WI38 (cell line): ENCODE measurements around the gene GRB7.

ENCODE experiments used
- H3K4me3 ChIP-seq: 2 replicates; pipeline ENCODE4 v1.5.1; 2011; ENCODE audit warnings: low read depth, mild to moderate bottlenecking, control low read depth, low read length
- TF ChIP-seq, protein P1 (sequence below): IDR thresholded peaks from 2 replicates; pipeline ENCODE4 v1.5.1; 2012; ENCODE audit warnings: low read depth, mild to moderate bottlenecking, control low read depth, low read length

Gene GRB7

DNA sequence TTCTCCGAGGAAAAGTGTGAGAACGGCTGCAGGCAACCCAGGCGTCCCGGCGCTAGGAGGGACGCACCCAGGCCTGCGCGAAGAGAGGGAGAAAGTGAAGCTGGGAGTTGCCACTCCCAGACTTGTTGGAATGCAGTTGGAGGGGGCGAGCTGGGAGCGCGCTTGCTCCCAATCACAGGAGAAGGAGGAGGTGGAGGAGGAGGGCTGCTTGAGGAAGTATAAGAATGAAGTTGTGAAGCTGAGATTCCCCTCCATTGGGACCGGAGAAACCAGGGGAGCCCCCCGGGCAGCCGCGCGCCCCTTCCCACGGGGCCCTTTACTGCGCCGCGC, 38.0 kb upstream of the GRB7 start, which contains the start of gene ERBB2:
ERBB2 (plus strand) TSS at position 247 of the 330 bp plus-strand sequence. CDS start 175 bp downstream, outside the sequence.
- TF ChIP-seq, protein P1, sequence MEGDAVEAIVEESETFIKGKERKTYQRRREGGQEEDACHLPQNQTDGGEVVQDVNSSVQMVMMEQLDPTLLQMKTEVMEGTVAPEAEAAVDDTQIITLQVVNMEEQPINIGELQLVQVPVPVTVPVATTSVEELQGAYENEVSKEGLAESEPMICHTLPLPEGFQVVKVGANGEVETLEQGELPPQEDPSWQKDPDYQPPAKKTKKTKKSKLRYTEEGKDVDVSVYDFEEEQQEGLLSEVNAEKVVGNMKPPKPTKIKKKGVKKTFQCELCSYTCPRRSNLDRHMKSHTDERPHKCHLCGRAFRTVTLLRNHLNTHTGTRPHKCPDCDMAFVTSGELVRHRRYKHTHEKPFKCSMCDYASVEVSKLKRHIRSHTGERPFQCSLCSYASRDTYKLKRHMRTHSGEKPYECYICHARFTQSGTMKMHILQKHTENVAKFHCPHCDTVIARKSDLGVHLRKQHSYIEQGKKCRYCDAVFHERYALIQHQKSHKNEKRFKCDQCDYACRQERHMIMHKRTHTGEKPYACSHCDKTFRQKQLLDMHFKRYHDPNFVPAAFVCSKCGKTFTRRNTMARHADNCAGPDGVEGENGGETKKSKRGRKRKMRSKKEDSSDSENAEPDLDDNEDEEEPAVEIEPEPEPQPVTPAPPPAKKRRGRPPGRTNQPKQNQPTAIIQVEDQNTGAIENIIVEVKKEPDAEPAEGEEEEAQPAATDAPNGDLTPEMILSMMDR: no peak
- H3K4me3 ChIP-seq: peak within 1 kb of the TSS; percentile 85

GRCh38 chr17:39700148-39700987, 37.4 kb upstream of the GRB7 start:
- TF ChIP-seq, protein P1: no peak
- peak overlapping the region; percentile 85 for H3K4me3 ChIP-seq

DNA sequence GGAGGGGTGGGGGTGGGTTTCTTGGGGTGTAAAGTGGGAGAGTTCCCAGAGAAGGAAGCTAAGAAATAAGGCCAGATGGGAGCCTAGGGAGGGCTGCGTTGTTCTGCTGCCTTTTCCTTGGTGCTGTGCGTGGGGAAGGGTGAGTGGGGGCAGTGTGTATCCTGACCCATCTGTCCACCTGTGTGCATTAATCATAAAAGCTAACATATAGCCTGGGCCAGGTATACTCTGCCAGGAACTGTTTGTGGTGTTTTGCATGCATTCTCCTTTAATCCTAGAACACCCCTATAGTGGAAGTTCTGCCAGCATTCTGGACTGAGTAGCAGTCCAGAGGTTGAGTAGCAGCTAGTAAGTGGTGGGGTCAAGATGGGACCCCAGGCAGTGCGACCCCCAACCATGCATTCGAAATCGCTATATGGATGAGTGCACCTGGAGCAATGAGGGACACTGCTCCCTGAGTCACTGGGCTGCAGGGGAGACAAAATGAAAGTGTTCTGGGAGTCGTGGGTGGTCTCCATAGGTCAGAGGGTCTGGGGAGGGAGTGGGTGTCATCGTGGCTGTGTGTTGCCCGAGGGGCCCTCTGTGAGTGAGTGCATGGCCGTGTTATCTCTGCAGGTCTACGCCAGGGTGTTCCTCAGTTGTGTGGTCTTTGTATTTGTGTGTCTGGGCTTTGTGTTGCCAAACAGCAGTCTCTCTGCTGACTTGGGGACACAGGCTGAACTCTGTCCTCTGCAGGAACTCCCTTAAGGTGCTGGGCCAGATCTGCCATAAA, 36.5 kb upstream of the GRB7 start:
- peak overlapping the region; percentile 85 for H3K4me3 ChIP-seq
- TF ChIP-seq, protein P1: no peak

DNA sequence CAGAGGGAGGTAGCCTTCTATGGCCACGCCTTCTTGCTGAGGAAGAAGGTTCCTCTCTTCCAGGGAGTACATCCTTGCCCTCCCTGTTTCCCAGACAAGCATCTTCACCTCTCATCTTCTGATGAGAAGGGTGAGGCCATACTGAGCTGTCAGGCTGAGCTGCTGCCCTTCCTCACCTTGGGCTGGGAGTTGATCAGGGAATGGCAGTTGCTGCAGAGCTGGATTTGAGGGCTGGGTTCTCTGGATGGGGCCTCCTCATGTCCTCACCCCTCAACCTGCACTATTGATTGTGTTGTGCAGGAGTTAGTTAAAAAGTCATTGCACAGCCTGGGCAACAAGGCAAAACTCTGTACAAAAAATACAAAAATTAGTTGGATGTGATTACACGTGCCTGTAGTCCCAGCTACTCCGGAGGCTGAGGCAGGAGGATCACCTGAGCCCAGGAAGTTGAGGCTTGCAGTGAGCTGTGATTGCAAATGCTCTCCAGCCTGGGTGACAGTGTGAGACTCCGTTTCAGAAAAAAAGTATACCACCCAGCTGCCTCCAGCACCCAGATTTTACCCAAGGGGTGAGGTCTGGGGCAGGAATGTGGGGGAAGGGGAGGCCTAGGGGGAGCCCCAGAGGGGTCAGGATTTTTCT, 35.8 kb upstream of the GRB7 start:
- H3K4me3 ChIP-seq: peak overlapping the region; percentile 85
- TF ChIP-seq, protein P1: no peak

- TF ChIP-seq, protein P1: no peak
- no peak overlapping the region for H3K4me3 ChIP-seq
Measured at GRCh38 chr17:39702901-39703893, 34.5 kb upstream of the GRB7 start.

GRCh38 chr17:39703913-39704312, 33.8 kb upstream of the GRB7 start:
- H3K4me3 ChIP-seq: no peak overlapping the region
- TF ChIP-seq, protein P1: no peak
